IPS DF 19.7 (cell line): ENCODE results near the gene ITCH.
"Not testable (repeated sequence)": the region's sequence is repeated elsewhere in the genome, so short reads cannot be mapped to it uniquely, and the experiment has no call there.

ENCODE experiments used
- DNase-seq: peaks from one replicate; pipeline ENCODE4 v3.0.0-alpha.2; 2013; ENCODE audit warnings: low read depth, low spot score

The ITCH gene

DNA sequence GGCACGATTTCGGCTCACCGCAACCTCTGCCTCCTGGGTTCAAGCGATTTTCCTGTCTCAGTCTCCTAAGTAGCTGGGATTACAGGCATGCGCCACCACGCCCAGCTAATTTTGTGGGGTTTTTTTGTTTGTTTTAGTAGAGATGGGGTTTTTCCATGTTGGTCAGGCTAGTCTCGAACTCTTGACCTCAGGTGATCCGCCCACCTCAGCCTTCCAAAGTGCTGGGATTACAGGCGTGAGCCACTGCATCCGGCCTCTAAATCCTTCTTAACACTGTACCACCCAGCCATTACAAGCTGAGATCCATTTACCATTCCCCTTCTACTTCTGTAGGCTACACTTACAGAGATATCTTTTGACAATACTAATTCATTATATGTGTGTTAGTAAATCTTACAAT is 51.5 kb downstream of the ITCH start:
- DNase-seq = not testable (repeated sequence)

DNA sequence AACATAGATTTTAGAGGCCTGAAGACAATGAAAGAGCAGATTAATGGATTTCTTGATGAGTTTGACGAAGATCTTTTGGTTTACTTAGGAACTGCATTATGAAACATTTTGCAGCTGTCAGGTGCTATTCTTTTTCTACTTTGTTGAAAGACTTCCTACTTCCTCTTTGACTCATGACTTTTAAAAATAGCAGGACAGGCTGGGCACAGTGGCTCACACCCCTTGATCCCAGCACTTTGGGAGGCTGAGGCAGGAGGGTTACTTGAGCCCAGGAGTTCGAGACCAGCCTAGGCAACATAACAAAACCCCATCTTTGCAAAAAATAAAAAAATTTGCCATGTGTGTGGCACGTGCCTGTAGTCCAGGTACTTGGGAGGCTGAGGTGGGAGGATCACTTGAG is 52.0 kb downstream of the ITCH start:
- DNase-seq = no peak

DNA sequence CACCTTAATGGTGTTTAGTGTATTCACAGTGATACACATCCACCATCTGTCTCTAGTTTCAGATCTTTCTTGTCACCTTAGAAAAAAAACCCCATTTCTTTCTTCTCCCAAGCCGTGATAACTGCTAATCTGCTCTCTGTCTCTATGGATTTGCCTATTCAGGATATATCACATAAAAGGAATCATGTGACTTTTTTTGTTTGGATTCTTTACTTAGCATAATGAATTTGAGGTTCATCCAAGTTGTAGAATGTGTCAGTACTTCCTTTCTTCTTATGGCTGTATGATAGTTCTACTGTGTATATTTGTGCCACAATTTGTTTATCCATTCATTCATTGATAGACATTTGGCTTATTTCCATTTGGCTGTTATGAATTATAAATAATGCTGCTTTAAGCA is 57.1 kb downstream of the ITCH start:
- no peak for DNase-seq

DNA sequence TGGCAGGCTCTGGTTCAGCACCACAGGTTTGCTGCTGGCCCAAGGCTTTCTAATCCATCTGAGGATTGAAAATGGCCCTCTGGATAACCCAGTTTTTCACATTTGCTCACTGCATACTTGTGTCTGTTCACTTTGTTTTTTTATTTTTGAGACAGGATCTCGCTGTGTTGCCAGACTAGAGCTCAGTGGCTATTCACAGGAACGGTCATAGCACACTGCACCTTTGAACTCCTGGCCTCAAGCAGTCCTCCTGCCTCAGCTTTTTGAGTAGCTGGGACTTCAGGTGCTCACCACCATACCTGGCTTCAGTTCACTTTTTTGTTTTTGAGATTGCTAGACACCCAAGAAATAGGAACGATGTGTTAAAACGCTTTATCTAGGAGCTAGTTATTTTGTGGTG is 57.9 kb downstream of the ITCH start:
- DNase-seq = no peak

DNA sequence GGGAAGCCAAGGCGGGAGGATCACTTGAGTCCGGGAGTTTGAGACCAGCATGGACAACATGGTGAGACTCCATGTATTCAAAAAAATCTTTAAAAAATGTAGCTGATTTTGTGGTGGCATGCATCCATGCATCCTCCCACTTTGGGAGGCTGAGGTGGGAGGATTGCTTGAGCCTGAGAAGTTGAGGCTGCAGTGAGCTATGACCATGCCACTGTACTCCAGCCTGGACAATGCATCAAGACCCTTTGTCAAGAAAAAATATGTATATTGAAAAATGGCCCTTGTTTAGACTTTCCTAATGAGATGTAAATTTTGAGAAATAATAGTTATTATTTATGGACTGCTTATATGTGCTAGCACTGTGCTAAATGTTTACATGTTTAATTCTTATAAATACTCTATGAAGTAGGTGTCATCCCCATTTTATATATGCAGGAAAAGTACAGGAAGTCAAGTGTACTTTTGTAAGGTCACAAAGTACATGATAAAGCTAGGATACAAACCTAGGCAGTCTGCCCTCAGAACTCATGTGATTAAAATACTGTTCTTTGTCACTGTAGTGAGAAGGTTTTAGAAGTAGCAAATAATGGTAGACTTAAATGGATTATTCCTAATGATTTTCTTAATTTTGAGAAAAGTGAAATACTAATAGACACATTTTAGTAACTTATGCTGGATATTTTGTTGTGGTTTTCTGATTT is 58.8 kb downstream of the ITCH start:
- no peak for DNase-seq

DNA sequence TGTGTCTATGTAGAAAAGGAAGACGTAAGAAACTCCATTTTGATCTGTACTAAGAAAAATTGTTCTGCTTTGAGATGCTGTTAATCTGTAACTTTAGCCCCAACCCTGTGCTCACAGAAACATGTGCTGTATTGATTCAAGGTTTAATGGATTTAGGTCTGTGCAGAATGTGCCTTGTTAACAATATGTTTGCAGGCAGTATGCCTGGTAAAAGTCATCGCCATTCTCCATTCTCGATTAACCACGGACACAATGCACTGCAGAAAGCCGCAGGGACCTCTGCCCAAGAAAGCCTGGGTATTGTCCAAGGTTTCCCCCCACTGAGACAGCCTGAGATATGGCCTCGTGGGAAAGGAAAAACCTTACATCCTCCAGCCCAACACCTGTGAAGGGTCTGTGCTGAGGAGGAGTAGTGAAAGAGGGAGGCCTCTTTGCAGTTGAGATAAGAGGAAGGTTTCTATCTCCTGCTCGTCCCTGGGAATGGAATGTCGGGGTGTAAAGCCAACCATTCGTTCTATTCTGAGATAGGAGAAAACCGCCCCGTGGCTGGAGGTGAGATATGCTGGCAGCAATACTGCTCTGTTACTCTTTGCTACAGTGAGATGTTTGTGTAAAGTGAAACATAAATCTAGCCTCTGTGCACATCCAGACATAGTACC is 62.1 kb downstream of the ITCH start:
- not testable (repeated sequence) for DNase-seq

DNA sequence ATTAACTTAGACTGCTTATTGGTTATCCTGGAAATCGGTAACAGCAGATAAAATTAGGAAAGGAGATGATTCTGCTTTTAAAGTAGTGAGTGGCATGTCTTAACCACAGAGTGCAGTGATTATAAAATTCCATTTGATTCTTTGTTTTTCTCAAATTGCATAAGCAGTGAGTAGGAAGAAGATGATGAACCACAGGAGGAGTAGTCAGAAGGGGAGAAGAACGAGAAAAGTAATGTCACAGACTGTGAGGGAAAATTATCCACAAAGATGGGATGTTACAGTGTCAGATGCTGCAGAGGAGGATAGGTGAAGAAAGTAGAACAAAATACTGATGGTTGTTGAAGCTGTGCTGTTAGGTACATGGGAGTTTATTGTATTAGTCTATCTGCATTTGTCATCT is 63.0 kb downstream of the ITCH start:
- DNase-seq = no peak

DNA sequence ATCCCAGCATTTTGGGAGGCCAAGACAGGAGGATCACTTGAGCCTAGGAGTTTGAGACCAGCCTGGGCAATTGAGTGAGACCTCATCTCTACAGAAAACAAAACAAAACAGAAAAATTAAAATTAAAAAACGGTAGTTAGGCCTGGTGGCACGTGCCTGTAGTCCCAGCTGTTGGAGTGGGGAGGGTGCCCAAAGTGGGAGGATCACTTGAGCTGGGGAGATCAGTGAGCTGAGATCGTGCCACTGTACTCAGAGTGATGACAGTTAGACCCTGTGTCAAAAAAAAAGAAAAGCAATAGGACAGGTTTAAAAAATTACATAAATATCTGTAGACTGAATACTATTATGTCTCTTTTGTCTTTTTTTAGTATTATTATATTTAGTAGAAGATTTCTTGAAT is 64.3 kb downstream of the ITCH start:
- no peak for DNase-seq

DNA sequence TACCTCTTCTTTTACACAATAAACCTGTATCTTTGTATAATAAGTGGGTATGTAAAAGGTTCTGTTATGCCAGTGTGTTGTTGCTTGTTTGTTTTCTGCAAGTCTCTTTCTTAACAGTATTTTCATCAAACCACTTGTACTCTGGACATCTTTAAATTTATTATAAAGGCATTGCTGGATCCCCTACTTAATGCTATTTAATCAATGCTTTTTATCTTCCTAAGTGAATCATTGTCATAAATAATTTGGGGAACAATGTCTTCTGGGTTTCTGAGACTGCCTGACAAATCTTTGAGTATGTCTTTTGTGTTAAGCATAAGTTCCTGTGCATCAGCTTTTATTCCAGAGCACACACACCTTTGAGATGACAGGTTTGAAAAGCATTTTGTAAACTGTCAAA is 64.7 kb downstream of the ITCH start:
- DNase-seq = no peak

DNA sequence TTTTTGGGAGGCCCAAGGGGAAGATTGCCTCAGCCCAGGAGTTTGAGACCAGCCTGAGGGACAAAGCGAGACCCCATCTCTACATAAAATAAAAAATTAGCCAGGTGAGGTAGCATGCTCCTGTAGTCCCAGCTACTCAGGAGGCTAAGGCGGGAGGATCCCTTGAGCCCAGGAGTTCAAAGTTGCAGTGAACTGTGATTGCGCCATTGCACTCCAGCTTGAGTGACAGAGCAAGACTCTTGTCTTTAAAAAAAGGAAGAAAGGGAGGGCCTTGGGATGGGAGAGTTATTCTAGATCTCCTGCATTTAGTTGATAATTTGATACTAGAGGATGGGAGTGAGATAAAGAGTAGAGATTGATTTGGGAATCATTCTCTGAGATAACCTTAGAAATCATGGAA is 68.1 kb downstream of the ITCH start:
- no peak for DNase-seq

DNA sequence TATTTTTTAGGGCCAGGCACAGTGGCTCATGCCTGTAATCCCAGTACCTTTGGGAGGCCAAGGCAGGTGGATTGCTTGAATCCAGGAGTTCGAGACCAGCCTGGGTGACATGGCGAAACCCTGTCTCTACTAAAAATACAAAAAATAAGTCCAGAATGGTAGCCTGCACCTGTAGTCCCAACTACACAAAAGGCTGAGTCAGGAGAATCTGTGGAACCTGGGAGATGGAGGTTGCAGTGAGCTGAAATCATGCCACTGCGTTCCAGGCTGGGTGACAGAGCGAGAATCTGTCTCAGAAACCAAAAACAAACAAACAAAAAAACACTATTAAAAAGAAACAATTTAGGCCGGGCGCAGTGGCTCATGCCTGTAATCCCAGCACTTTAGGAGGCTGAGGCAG is 69.6 kb downstream of the ITCH start:
- not testable (repeated sequence) for DNase-seq

DNA sequence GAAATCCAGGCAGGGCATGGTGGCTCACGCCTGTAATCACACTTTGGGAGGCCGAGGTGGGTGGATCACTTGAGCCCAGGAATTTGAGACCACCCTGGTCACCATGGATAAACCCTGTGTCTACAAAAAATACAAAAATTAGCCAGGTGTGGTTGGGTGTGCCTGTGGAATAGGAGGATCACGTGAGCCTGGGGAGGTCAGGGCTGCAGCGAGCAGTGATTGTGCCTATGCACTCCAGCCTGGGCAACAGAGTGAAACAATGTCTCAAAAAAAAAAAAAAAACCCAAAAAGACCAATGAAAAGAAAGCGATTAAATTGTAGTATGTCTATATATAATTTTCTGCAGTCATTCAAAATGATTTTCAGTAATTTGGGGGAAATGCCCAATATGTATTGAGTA is 70.3 kb downstream of the ITCH start:
- DNase-seq = no peak

DNA sequence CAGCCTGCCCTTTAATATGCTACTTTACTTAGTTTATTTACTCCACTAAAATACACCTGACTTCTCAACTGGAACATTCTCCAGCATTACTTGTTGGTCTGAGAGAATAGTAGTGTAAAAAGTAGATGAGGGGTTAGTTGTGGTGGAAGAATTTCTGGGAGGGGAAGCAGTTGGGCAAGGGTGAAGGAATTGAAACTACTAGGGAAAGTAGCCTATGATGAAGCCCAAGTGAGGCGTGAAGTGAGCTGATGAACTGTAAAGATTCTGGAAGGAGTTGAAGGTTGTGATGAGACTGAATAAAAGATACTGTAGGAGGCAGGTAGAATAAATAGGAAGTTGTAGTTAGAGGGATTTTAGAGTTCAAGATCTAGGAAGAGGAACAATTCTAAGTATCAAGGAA is 72.5 kb downstream of the ITCH start:
- no peak for DNase-seq

DNA sequence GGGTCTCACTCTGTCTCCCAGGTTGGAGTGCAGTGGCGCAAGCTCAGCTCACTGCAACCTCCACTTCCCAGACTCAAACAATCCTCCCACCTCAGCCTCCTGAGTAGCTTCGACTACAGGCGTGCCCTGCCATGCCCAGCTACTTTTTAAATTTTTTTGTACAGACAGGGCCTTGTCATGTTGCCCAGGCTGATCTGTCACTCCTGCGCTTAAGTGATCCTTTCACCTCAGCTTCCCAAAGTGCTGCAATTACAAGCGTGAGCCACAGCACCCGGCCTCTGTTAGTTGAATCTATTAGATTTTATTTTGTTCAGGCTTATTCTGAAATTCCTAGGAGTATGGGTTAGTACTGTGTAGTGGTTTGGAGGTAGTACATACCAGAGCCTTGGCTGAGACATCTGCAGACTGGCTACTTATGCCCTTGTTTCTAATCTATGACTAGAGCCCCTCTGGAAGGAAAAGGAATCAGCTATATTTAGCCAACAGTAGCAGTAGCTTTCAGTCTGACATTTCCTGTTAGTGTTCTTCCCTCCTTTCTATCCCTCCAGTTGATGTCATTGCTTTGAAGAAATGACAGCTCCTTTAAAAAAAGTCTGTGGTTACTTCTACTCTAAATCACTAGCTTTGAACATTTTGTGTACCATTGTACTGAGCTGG is 74.4 kb downstream of the ITCH start:
- no peak for DNase-seq

DNA sequence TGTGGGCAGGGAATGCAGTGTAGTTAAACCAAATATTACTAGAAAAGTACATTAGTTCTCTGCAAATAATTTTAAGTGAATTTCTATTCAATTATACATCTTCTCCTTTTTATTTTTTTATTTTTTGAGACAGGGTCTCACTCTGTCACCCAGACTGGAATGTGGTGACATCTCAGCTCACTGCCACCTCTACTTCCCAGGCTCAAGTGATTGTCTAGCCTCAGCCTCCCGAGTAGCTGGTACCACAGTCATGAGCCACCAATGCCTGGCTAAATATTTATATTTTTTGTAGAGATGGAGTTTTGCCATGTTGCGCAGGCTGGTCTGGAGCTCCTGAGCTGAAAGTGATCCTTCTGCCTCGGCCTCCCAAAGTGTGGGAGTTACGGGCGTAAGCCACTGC is 76.1 kb downstream of the ITCH start:
- no peak for DNase-seq

DNA sequence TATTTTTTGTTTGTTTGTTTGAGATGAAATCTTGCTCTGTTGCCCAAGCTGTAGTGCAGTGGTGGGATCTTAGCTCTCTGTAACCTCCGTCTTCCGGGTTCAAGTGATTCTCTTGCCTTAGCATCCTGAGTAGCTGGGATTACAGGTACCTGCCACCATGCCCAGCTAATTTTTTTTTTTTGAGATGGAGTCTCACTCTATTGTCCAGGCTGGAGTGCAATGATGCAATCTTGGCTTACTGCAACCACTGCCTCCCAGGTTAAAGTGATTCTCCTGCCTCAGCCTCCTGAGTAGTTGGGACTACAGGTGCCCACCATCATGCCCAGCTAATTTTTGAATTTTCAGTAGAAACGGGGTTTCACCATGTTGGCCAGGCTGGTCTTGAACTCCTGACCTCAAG is 78.3 kb downstream of the ITCH start:
- DNase-seq = not testable (repeated sequence)

DNA sequence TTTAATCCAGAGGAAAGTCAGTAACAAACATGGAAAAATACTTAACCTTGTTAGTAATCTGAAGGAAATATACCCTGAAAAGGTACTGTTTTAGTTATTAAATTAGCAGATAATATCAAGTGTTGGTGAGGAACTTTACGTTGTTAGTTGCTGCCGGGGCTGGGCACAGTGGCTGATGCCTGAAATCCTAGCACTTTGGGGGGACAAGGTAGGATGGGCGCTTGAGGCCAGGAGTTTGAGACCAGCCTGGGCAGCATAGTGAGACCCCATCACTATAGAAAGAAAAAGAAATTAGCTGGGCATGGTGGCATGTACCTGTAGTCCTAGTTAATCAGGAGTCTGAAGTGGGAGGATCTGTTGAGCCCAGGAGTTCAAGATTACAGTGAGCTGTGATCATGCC is 80.5 kb downstream of the ITCH start:
- DNase-seq = no peak

DNA sequence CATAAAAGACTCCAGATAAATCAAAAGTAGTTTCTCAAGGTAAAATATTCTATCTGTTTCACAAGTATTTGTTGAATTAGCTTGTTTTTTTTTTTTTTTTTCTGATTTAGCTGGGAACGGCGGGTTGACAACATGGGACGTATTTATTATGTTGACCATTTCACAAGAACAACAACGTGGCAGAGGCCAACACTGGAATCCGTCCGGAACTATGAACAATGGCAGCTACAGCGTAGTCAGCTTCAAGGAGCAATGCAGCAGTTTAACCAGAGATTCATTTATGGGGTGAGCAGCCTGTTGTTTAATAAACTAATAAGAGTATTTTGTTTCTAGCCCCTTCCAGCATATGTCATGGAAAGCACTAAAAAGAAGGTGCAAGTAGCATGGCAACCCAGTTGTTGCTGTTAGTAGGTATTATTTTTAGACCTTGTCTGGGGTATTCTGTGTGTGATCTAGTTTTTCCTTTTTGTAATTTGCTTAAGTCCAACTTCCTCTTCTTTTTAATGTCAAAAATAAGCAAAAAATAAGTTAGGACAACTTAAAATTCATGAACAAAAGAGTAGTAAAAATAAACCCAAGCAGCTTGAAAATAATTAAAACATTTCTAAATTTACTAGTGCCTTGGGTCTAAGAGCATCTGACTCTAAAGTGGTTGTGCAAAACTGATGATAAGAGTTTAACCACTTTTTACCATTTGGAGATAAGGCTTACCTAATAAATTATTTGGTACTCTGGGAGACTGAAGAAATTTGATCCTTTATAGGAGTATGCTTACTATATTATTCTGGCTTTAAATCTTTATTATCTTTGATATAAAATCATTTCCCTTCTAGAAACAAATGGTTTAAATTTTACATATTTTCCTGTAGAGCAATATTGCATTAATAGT is 82.3 kb downstream of the ITCH start:
- no peak for DNase-seq

DNA sequence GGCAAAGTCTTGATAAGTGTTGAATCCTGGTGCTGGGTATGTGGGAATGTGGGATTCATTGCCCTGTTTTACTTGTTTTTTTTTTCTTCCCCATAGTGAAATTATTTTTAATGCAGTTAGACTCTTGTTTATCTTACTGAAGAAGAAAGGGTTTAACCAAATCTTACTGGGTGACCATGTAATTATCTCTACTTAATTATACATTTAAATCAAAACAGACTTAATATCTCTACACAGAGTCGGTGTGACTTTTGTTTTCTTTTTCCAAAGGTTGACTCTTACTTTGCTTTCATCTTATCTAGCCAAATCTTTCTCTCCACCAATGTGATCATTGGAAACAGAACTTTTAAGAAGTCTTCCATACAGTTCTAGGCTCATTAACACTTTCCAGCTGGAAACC is 85.4 kb downstream of the ITCH start:
- DNase-seq = no peak

DNA sequence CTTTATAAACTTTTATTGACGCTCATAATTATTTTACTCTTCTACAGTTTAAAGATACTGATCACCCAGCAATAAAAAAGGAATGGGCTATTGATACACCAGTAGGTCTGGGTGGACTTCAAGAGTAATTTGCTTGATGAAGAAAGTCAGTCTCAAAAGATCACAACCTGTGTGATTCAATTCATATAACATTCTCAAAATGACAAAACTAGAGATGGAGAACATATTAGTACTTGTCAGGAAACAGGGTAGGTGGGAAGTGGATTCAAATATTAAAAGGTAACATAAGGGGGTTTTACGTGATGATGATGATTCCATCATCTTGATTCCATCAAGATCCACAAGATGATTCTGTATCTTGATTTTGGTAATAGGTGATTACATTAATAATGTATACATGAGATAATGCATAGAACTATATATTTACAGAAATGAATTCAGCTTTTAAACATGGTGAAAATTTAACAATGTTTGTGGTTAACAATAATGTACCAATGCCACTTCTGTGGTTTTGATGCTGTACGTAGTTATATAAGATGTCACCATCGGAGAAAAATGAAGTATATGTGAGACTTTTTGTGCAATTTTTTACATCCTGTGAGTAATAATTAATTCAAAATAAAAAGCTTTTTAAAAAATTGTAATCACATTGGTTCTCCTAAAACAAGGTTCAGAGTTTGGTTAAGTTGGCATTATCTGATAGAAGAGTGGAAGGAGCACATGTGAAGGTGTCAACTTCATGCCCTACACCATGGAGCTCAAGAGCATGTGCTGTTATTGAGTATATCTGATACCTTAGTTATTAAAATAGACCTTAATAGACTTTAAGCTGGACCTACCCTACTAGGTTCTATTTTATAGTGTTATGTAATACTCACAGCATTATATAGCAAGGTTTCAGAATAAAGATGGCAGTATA is 86.9 kb downstream of the ITCH start:
- DNase-seq = no peak
